Keratinocyte (primary cell): ENCODE measurements around the gene FURIN. TPM values are rescaled to one million over a fixed set of nuclear protein-coding genes. Genes with fewer than 3 reads are reported as not detected.
"Not testable (repeated sequence)": the region's sequence is repeated elsewhere in the genome, so short reads cannot be mapped to it uniquely, and the experiment has no call there.

Source experiments
- DNase-seq: peaks from one replicate; pipeline ENCODE4 v3.0.0-alpha.2; 2011; ENCODE audit warnings: low read depth, missing footprints, low spot score
- FAIRE-seq: peaks from 2 replicates; lab custom pipeline; 2011; peaks lifted over from hg19 to GRCh38; lab: Jason Lieb, UNC
- H2AFZ ChIP-seq: 2 replicates; pipeline ENCODE4 v1.6.0; 2012; ENCODE audit warnings: low read length, control low read depth, inconsistent platforms; ENCODE audit not compliant: control insufficient read depth
- H3K27ac ChIP-seq: 2 replicates; pipeline ENCODE4 v1.5.1; 2011; ENCODE audit warnings: low read length; ENCODE audit not compliant: control insufficient read depth, insufficient read depth
- H3K27me3 ChIP-seq: 3 replicates; pipeline ENCODE4 v1.6.0; 2011; ENCODE audit warnings: low read length; ENCODE audit not compliant: control insufficient read depth, insufficient read depth; ENCODE audit errors: extremely low read depth
- H3K36me3 ChIP-seq, 2 experiments: 2 replicates in 1 of 2; 3 replicates in 1 of 2; pipeline ENCODE4 v1.5.1; 2011; ENCODE audit warnings: low read length in 2 of 2, mild to moderate bottlenecking in 1 of 2; ENCODE audit not compliant: control insufficient read depth in 2 of 2, insufficient read depth in 2 of 2; ENCODE audit errors: extremely low read depth in 1 of 2
- H3K4me1 ChIP-seq: 3 replicates; pipeline ENCODE4 v1.5.1; 2011; ENCODE audit warnings: low read length; ENCODE audit not compliant: control insufficient read depth, insufficient read depth; ENCODE audit errors: extremely low read depth
- H3K4me2 ChIP-seq: 3 replicates; pipeline ENCODE4 v1.6.0; 2011; ENCODE audit warnings: low read depth, low read length; ENCODE audit not compliant: control insufficient read depth, insufficient read depth; ENCODE audit errors: extremely low read depth
- H3K4me3 ChIP-seq, 3 experiments: fragments of 200-600 bp in 1 of 3; sonication (generic) in 1 of 3; 2 replicates in 2 of 3; 3 replicates in 1 of 3; pipeline ENCODE4 v1.5.1; 2011 to 2016; ENCODE audit warnings: low read length in 3 of 3, mild to moderate bottlenecking in 3 of 3, control low read depth in 2 of 3, inconsistent platforms in 1 of 3, low read depth in 1 of 3, mixed read lengths in 1 of 3, mixed run types in 1 of 3, moderate library complexity in 1 of 3; ENCODE audit not compliant: control insufficient read depth in 2 of 3, insufficient read depth in 2 of 3; ENCODE audit errors: extremely low read depth in 1 of 3
- H3K79me2 ChIP-seq: 2 replicates; pipeline ENCODE4 v1.6.0; 2012; ENCODE audit warnings: low read length; ENCODE audit not compliant: control insufficient read depth, insufficient read depth
- H3K9ac ChIP-seq: 3 replicates; pipeline ENCODE4 v1.6.0; 2011; ENCODE audit warnings: low read length; ENCODE audit not compliant: control insufficient read depth, insufficient read depth; ENCODE audit errors: extremely low read depth
- H3K9me1 ChIP-seq: 3 replicates; pipeline ENCODE4 v1.6.0; 2011; ENCODE audit warnings: low read length; ENCODE audit not compliant: control insufficient read depth, insufficient read depth; ENCODE audit errors: extremely low read depth
- H3K9me3 ChIP-seq: 2 replicates; pipeline ENCODE4 v1.5.1; 2012; ENCODE audit warnings: low read depth, low read length; ENCODE audit not compliant: control insufficient read depth
- H4K20me1 ChIP-seq: 3 replicates; pipeline ENCODE4 v1.6.0; 2011; ENCODE audit warnings: low read length; ENCODE audit not compliant: control insufficient read depth, insufficient read depth; ENCODE audit errors: extremely low read depth
- EZH2 ChIP-seq: IDR thresholded peaks from one replicate; pipeline ENCODE4 v1.6.1; 2012; ENCODE audit warnings: inconsistent platforms, mild to moderate bottlenecking, low read length, moderate library complexity
- dilution Hi-C: fragments of 300-500 bp; cut with MboI; formaldehyde crosslinking; loops from one replicate; pipeline ENCODE4 v1.7.0; 2020; ENCODE audit warnings: low sequenced_read_pairs; ENCODE audit not compliant: extremely low pct_ligation_motif_present
- polyA plus RNA-seq, 5 experiments: library from polyadenylated mRNA; depleted of rRNA in 3 of 5; stranded (reverse) in 3 of 5; stranded (forward) in 1 of 5; unstranded in 1 of 5; fragments of >200 nt; gene quantifications; 1 replicate in 1 of 5; 2 replicates in 3 of 5; 3 replicates in 1 of 5; pipeline versions ENCODE4 v1.2.1 to v1.2.3, GENCODE V29; 2011 to 2012; ENCODE audit warnings: missing spikeins in 2 of 5, low read depth in 1 of 5, low replicate concordance in 1 of 5
- TF ChIP-seq, protein P1 (sequence below), 3 experiments: IDR thresholded peaks in 1 of 3; conservative IDR thresholded peaks in 1 of 3; optimal IDR thresholded peaks in 1 of 3; 2 replicates in 2 of 3; 3 replicates in 1 of 3; pipeline versions ENCODE3 to v1.5.1; 2011; ENCODE audit warnings: low read length in 3 of 3, mild to moderate bottlenecking in 3 of 3, moderate library complexity in 2 of 3, control low read depth in 1 of 3, inconsistent platforms in 1 of 3; ENCODE audit not compliant: insufficient read depth in 2 of 3; ENCODE audit errors: extremely low read depth in 1 of 3

FURIN gene
- polyA plus RNA-seq, 1 donor (not counting 4 experiments of a cell fraction or from before 2014, with no cell fraction given), result 22.8 TPM

DNA sequence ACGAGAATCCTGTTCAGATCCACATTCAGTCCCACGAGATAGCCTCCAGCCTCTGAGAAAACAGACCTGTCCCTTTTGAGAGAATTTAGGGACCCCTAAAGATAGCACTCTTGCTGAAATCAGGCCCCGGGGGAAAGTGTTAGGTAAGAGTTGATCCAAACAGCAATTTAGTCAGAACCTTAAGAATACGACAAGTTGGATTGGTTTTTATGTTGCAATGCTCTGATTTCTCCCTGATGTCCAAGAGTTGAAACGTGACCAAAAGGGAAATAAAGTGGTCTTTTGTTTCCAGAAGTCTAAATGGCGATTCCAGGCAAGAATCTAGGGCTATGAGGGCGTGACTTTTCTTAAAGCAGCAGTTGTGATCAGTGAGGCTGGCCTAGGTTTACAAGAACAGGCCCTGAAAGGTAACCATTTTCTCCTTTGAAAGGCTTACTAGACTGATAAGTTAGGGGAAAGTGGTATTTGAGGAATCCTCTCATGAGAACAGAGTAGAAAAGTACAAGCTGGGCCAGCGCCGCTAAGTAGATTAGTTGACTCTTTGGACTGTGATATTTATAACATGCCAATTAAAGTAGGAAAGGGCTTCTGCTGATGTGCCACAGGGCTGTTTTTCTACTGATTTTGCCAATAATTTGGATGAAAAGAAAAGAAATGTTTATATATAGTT lies 39.6 kb downstream of the FURIN start:
- no peaks in the 10 kb centered on the region for H3K79me2 ChIP-seq
- no peak for FAIRE-seq
- H3K4me2 ChIP-seq, result no peak overlapping the region
- no peaks in the 10 kb centered on the region for H3K9me3 ChIP-seq
- no peak overlapping the region for H3K27ac ChIP-seq
- H3K9me1 ChIP-seq, result no peaks in the 10 kb centered on the region
- H3K4me3 ChIP-seq, result no peak overlapping the region
- H4K20me1 ChIP-seq, result no peaks in the 10 kb centered on the region
- no peaks in the 10 kb centered on the region for H3K27me3 ChIP-seq
- TF ChIP-seq, protein P1, sequence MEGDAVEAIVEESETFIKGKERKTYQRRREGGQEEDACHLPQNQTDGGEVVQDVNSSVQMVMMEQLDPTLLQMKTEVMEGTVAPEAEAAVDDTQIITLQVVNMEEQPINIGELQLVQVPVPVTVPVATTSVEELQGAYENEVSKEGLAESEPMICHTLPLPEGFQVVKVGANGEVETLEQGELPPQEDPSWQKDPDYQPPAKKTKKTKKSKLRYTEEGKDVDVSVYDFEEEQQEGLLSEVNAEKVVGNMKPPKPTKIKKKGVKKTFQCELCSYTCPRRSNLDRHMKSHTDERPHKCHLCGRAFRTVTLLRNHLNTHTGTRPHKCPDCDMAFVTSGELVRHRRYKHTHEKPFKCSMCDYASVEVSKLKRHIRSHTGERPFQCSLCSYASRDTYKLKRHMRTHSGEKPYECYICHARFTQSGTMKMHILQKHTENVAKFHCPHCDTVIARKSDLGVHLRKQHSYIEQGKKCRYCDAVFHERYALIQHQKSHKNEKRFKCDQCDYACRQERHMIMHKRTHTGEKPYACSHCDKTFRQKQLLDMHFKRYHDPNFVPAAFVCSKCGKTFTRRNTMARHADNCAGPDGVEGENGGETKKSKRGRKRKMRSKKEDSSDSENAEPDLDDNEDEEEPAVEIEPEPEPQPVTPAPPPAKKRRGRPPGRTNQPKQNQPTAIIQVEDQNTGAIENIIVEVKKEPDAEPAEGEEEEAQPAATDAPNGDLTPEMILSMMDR (optimal IDR thresholded peaks at IDR 0.05 in 1 of 3, IDR thresholded peaks at IDR 0.05 in 1 of 3, conservative IDR thresholded peaks at IDR 0.05 in 1 of 3; ENCODE audit: extremely low read depth in 1 of 3, insufficient read depth in 2 of 3, low read length in 3 of 3), result no peak
- no peak for TF ChIP-seq EZH2
- dilution Hi-C loops, result no loop called here
- no peak overlapping the region for H2AFZ ChIP-seq
- peaks cover 5 to 14% of the 10 kb centered on the region in 2 experiments for H3K36me3 ChIP-seq
- H3K9ac ChIP-seq, result no peak overlapping the region
- peaks cover 8% of the 10 kb centered on the region for H3K4me1 ChIP-seq
- DNase-seq, result no peak

DNA sequence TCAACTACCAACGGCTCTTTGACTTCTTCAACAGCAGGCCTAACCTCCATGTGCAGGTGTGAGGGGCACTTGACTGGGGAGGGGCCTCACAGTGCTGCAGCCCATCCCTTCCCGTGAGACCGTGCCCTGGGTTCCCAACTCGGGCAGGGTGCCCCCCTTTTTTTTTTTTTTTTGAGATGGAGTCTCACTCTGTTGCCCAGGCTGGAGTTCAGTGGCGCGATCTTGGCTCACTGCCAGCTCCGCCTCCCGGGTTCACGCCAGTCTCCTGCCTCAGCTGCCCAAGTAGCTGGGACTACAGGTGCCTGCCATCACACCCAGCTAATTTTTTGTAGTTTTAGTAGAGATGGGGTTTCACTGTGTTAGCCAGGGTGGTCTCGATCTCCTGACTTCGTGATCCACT lies 41.1 kb downstream of the FURIN start:
- not testable (repeated sequence) for FAIRE-seq, H3K4me3 ChIP-seq

DNA sequence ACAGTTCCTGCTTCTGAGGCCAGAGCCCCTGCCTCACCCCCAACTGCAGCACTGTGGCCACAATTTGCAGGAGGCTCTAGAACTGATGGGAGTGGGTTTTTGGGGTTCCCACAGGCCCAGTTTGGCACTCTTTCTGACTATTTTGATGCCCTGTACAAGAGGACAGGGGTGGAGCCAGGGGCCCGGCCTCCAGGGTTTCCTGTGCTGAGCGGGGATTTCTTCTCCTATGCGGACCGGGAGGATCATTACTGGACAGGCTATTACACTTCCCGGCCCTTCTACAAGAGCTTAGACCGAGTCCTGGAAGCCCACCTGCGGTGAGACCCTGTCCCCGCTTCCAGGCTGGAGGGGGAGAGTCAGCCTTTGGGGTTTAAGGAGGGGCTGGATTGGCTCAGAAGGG lies 41.6 kb downstream of the FURIN start:
- TF ChIP-seq EZH2, result no peak
- TF ChIP-seq, protein P1 (optimal IDR thresholded peaks at IDR 0.05 in 1 of 3, IDR thresholded peaks at IDR 0.05 in 1 of 3, conservative IDR thresholded peaks at IDR 0.05 in 1 of 3; ENCODE audit: extremely low read depth in 1 of 3, insufficient read depth in 2 of 3, low read length in 3 of 3), result no peak
- Histone ChIP-seq H3K9ac (no peak overlapping the region), H3K4me2 (no peak overlapping the region)

More for the DNA sequence above, 41.1 kb downstream of the FURIN start:
- H3K9me1 ChIP-seq, H3K79me2 ChIP-seq, H4K20me1 ChIP-seq, H3K27me3 ChIP-seq, H3K9me3 ChIP-seq, H2AFZ ChIP-seq, H3K4me1 ChIP-seq, H3K27ac ChIP-seq, H3K9ac ChIP-seq, dilution Hi-C loops, H3K4me2 ChIP-seq, DNase-seq: not testable (repeated sequence)
- peaks cover 10 to 15% of the 10 kb centered on the region in 2 experiments for H3K36me3 ChIP-seq

More for the DNA sequence above, 41.6 kb downstream of the FURIN start:
- Histone ChIP-seq H3K4me3 (no peak overlapping the region), H2AFZ (no peak overlapping the region), H3K36me3 (peaks cover 10 to 15% of the 10 kb centered on the region in 2 experiments), H3K27me3 (no peaks in the 10 kb centered on the region), H3K27ac (no peak overlapping the region), H3K9me1 (no peaks in the 10 kb centered on the region), H3K79me2 (no peaks in the 10 kb centered on the region), H4K20me1 (no peaks in the 10 kb centered on the region), H3K9me3 (no peaks in the 10 kb centered on the region), H3K4me1 (no peaks in the 10 kb centered on the region)
- DNase-seq, result no peak
- no peak for FAIRE-seq
- dilution Hi-C loops, result no loop called here
